Endodermal cell (in vitro differentiated cells): Measurements from ENCODE around the gene OR2T1. TPM values are rescaled to one million over a fixed set of nuclear protein-coding genes. Genes with fewer than 3 reads are reported as not detected.

Source experiments
- DNase-seq: peaks from one replicate; pipeline ENCODE4 v3.0.0-alpha.2; 2017
- H3K27ac ChIP-seq: 2 replicates; pipeline ENCODE4 v1.5.1; 2013; ENCODE audit warnings: mild to moderate bottlenecking, low read depth, low read length, moderate library complexity
- H3K27me3 ChIP-seq: 2 replicates; pipeline ENCODE4 v1.6.1; 2013; ENCODE audit warnings: mild to moderate bottlenecking, low read length, moderate library complexity; ENCODE audit not compliant: insufficient read depth, control insufficient read depth, poor library complexity, severe bottlenecking
- H3K36me3 ChIP-seq: 2 replicates; pipeline ENCODE4 v1.7.0; 2013; ENCODE audit warnings: mild to moderate bottlenecking, low read length, moderate library complexity; ENCODE audit not compliant: control insufficient read depth, insufficient read depth
- H3K4me1 ChIP-seq: one replicate; pipeline ENCODE4 v1.7.0; 2013; ENCODE audit warnings: low read length; ENCODE audit not compliant: control insufficient read depth, insufficient read depth
- H3K4me3 ChIP-seq: 2 replicates; pipeline ENCODE4 v1.5.1; 2013; ENCODE audit warnings: mild to moderate bottlenecking, low read length, moderate library complexity
- H3K9ac ChIP-seq: 2 replicates; pipeline ENCODE4 v1.6.1; 2013; ENCODE audit warnings: mild to moderate bottlenecking, low read length, moderate library complexity; ENCODE audit not compliant: poor library complexity, severe bottlenecking; ENCODE audit errors: extremely low read depth
- H3K9me3 ChIP-seq: 2 replicates; pipeline ENCODE4 v1.6.1; 2013; ENCODE audit warnings: mild to moderate bottlenecking, low read length, moderate library complexity; ENCODE audit not compliant: control insufficient read depth
- H3K27ac Mint-ChIP-seq: 2 replicates; pipeline ENCODE4 v1.8.0; 2020; ENCODE audit warnings: mixed read lengths
- H3K27me3 Mint-ChIP-seq: 2 replicates; pipeline ENCODE4 v1.8.0; 2021; ENCODE audit warnings: mild to moderate bottlenecking, mixed read lengths; ENCODE audit not compliant: insufficient read depth
- H3K36me3 Mint-ChIP-seq: 2 replicates; pipeline ENCODE4 v1.8.0; 2020; ENCODE audit warnings: low read depth, mixed read lengths
- H3K4me1 Mint-ChIP-seq: 2 replicates; pipeline ENCODE4 v1.8.0; 2020; ENCODE audit warnings: mixed read lengths
- H3K4me3 Mint-ChIP-seq: 2 replicates; pipeline ENCODE4 v1.8.0; 2020; ENCODE audit warnings: mild to moderate bottlenecking, moderate library complexity, mixed read lengths
- H3K9me3 Mint-ChIP-seq: 2 replicates; pipeline ENCODE4 v1.8.0; 2020; ENCODE audit warnings: mild to moderate bottlenecking, mixed read lengths
- WGBS, 2 experiments: methylation state at CpG; one replicate each; pipeline versions ENCODE4 v1.1.5 to v1.1.7; 2013; ENCODE audit warnings: missing lambda C conversion rate in 2 of 2, mixed read lengths in 1 of 2; ENCODE audit not compliant: insufficient coverage in 1 of 2, insufficient read length in 1 of 2; 5-methylcytosine and 5-hydroxymethylcytosine counted together
- total RNA-seq, 2 donors: library from RNA; stranded (reverse); fragmentation: NEBNext Ultra II Directional in 1 of 2; extraction: Animal tissue kit (Norgen Biotek cat#: 25700) in 1 of 2; gene quantifications; 2 replicates in 1 of 2; 3 replicates in 1 of 2; pipeline ENCODE4 v1.2.1, GENCODE V29; 2021
- TF ChIP-seq, protein P1 (sequence below): fragments of 200-600 bp; sonication (generic); conservative IDR thresholded peaks from 2 replicates; pipeline ENCODE4 v1.5.0; 2021; ENCODE audit warnings: antibody characterized with exemption, mild to moderate bottlenecking

OR2T1 gene
- total RNA-seq, 2 donors from 2014 or later, result not detected

DNA sequence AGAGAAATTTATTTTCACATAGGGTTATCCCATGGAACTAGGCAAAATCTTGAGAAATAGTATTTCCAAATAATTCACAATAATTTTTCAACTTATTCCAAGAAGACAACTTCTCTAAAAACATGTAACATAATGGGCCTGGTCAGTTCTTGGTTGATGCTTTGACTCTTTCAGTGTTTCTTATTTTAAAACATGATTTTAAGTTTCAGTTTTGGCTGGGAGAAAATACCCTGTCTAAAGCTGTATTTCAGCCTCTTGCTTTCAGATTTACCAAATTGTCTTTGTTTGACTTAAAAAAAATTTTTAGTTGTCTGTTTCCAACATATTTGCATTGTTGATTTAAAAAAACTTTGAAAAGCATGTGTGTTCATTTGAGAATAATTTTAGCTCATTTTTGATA, 36.2 kb upstream of the OR2T1 start:
- TF ChIP-seq, protein P1, sequence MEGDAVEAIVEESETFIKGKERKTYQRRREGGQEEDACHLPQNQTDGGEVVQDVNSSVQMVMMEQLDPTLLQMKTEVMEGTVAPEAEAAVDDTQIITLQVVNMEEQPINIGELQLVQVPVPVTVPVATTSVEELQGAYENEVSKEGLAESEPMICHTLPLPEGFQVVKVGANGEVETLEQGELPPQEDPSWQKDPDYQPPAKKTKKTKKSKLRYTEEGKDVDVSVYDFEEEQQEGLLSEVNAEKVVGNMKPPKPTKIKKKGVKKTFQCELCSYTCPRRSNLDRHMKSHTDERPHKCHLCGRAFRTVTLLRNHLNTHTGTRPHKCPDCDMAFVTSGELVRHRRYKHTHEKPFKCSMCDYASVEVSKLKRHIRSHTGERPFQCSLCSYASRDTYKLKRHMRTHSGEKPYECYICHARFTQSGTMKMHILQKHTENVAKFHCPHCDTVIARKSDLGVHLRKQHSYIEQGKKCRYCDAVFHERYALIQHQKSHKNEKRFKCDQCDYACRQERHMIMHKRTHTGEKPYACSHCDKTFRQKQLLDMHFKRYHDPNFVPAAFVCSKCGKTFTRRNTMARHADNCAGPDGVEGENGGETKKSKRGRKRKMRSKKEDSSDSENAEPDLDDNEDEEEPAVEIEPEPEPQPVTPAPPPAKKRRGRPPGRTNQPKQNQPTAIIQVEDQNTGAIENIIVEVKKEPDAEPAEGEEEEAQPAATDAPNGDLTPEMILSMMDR, result no peak
- Mint-ChIP-seq H3K9me3 (peaks cover 90% of the 10 kb centered on the region), H3K27me3 (no peaks in the 10 kb centered on the region), H3K27ac (no peak overlapping the region), H3K4me3 (no peak overlapping the region), H3K36me3 (no peaks in the 10 kb centered on the region), H3K4me1 (no peaks in the 10 kb centered on the region)
- Histone ChIP-seq H3K9ac (no peak overlapping the region), H3K36me3 (no peaks in the 10 kb centered on the region), H3K9me3 (peaks cover 78% of the 10 kb centered on the region), H3K27me3 (no peaks in the 10 kb centered on the region), H3K4me1 (no peaks in the 10 kb centered on the region), H3K27ac (no peak overlapping the region), H3K4me3 (no peak overlapping the region)
- DNase-seq, result no peak

DNA sequence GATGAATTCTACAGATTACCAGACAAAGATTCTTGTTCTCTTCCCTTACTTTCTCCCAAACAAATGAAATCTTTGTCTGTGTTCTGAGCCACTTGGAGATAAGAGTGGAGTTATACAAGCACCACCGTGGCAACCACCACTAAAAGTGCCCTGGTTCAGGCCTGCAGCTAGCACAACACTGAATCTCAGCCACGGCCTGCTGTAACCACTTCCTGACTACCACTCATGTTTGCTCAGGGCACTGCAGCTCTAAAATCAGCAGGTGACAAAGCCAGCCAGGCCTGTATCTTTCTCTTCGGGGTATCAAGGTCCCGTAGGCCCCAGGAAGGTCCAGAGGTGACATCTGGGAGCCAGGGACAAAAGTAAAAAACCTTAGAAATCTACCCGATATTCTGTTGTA, 30.5 kb upstream of the OR2T1 start:
- Mint-ChIP-seq H3K4me3 (no peak overlapping the region), H3K27me3 (no peaks in the 10 kb centered on the region), H3K27ac (no peak overlapping the region), H3K36me3 (no peaks in the 10 kb centered on the region), H3K4me1 (no peaks in the 10 kb centered on the region), H3K9me3 (peaks cover 96% of the 10 kb centered on the region)
- whole genome bisulfite sequencing, 2 experiments, result 65 to 73% methylated on average over 4 to 5 of the region's 5 CpGs
- TF ChIP-seq, protein P1, result no peak
- Histone ChIP-seq H3K4me1 (no peaks in the 10 kb centered on the region), H3K9ac (no peak overlapping the region), H3K27ac (no peak overlapping the region), H3K9me3 (peaks cover 90% of the 10 kb centered on the region), H3K27me3 (no peaks in the 10 kb centered on the region), H3K36me3 (no peaks in the 10 kb centered on the region), H3K4me3 (no peak overlapping the region)
- DNase-seq, result no peak

DNA sequence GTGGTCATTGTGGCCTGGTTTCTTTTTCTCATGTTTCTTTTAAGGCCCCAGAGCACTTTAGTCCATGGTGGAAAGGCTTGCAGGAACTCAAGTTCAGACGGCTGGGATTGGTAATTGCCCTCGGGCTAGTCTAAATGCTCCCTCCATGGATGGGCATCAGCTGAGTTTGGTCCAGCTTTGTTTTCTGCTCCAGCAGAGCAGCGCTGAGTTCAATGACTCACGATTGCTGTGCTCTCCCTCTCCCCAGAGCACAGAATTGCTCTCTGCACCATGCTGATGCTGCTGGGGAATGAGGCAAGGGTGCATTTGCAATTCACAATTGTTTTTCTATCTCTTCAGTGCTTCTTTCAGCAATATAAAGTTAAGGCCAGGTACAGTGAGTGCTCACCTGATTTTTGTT, 29.1 kb upstream of the OR2T1 start:
- no peak overlapping the region for H3K27ac ChIP-seq
- no peak overlapping the region for H3K9ac ChIP-seq
- 56 to 66% methylated on average over 4 of the region's 4 CpGs for whole genome bisulfite sequencing, 2 experiments
- H3K9me3 ChIP-seq, result peaks cover 88% of the 10 kb centered on the region
- H3K9me3 Mint-ChIP-seq, result peaks cover 95% of the 10 kb centered on the region
- no peak overlapping the region for H3K4me3 Mint-ChIP-seq
- no peak for DNase-seq
- H3K36me3 ChIP-seq, result no peaks in the 10 kb centered on the region
- no peaks in the 10 kb centered on the region for H3K36me3 Mint-ChIP-seq
- H3K27me3 ChIP-seq, result no peaks in the 10 kb centered on the region
- TF ChIP-seq, protein P1, result no peak
- H3K4me1 Mint-ChIP-seq, result no peaks in the 10 kb centered on the region
- H3K27me3 Mint-ChIP-seq, result no peaks in the 10 kb centered on the region
- no peak overlapping the region for H3K27ac Mint-ChIP-seq
- no peaks in the 10 kb centered on the region for H3K4me1 ChIP-seq
- no peak overlapping the region for H3K4me3 ChIP-seq
